A673 (cell line): ENCODE data around the gene NEUROD1. TPM values are rescaled to one million over a fixed set of nuclear protein-coding genes. Genes with fewer than 3 reads are reported as not detected.

Experiments
- BruUV-seq: library from RNA; stranded (reverse); fragments of 400-500 nt; replicated peaks from 2 replicates; lab custom pipeline; 2021; lab: Mats Ljungman, UMichigan
- CTCF ChIA-PET: fragments of 300-600 bp; sonication (Branson Sonifier 250); formaldehyde crosslinking; loops from one replicate; lab custom pipeline; 2022; ENCODE audit warnings: antibody characterized with exemption; lab: Charles Lee
- POLR2A ChIA-PET: fragments of 300-600 bp; sonication (Branson Sonifier 250); formaldehyde crosslinking; loops from one replicate; lab custom pipeline; 2022; ENCODE audit warnings: antibody characterized with exemption; ENCODE audit not compliant: low non-redundant PET; lab: Charles Lee
- DNase-seq: peaks from one replicate; pipeline ENCODE4 v3.0.0-alpha.2; 2015; ENCODE audit warnings: low spot score
- H3K27ac ChIP-seq: fragments of 200-600 bp; sonication (generic); 2 replicates; pipeline ENCODE4 v1.5.1; 2016; ENCODE audit warnings: mixed run types, low read depth, mild to moderate bottlenecking, mixed read lengths, antibody characterized with exemption, low read length; ENCODE audit not compliant: poor library complexity, severe bottlenecking
- H3K27me3 ChIP-seq: fragments of 200-600 bp; sonication (generic); replicated peaks from 2 replicates; pipeline ENCODE4 v1.6.1; 2017; ENCODE audit warnings: mixed run types, low read depth, mild to moderate bottlenecking, mixed read lengths, antibody characterized with exemption, low read length; ENCODE audit not compliant: insufficient read depth, poor library complexity
- H3K36me3 ChIP-seq: fragments of 200-600 bp; sonication (generic); 2 replicates; pipeline ENCODE4 v1.6.1; 2016; ENCODE audit warnings: mixed run types, mild to moderate bottlenecking, mixed read lengths, antibody characterized with exemption, low read length; ENCODE audit not compliant: insufficient read depth, poor library complexity, severe bottlenecking
- H3K4me1 ChIP-seq: fragments of 200-600 bp; sonication (generic); 2 replicates; pipeline ENCODE4 v1.6.1; 2017; ENCODE audit warnings: mixed run types, mild to moderate bottlenecking, mixed read lengths, antibody characterized with exemption, low read length; ENCODE audit not compliant: insufficient read depth, poor library complexity, severe bottlenecking
- H3K4me3 ChIP-seq: fragments of 200-600 bp; sonication (generic); 2 replicates; pipeline ENCODE4 v1.5.1; 2016; ENCODE audit warnings: low read depth, mixed run types, mild to moderate bottlenecking, mixed read lengths, low read length; ENCODE audit not compliant: poor library complexity, severe bottlenecking
- H3K9me3 ChIP-seq: fragments of 200-600 bp; sonication (generic); 2 replicates; pipeline ENCODE4 v1.6.1; 2016; ENCODE audit warnings: mixed run types, low read depth, mild to moderate bottlenecking, mixed read lengths, antibody characterized with exemption, low read length; ENCODE audit not compliant: poor library complexity, severe bottlenecking
- EZH2 ChIP-seq: fragments of 200-600 bp; sonication (generic); IDR thresholded peaks from 2 replicates; pipeline ENCODE4 v1.6.1; 2017; ENCODE audit warnings: borderline replicate concordance, low read depth, mild to moderate bottlenecking, mixed read lengths, antibody characterized with exemption, low read length; ENCODE audit not compliant: poor library complexity, severe bottlenecking
- intact Hi-C: fragments of 100-400 bp; cut with micrococcal nuclease; formaldehyde crosslinking; loops from one replicate; pipeline ENCODE4 v1.10.0; 2022; ENCODE audit not compliant: unreplicated experiment
- total RNA-seq: library from RNA; stranded (reverse); gene quantifications from 2 replicates; pipeline ENCODE4 v1.2.3, GENCODE V29; 2021
- TF ChIP-seq, protein P1 (sequence below): fragments of 300-800, 200-600 bp; sonication (generic); conservative IDR thresholded peaks from 2 replicates; pipeline ENCODE4 v1.5.1; 2017; ENCODE audit warnings: low read depth, mild to moderate bottlenecking, antibody characterized with exemption, low read length, moderate library complexity, mixed read lengths

NEUROD1 gene
- total RNA-seq, 1 experiment from 2014 or later = not detected

DNA sequence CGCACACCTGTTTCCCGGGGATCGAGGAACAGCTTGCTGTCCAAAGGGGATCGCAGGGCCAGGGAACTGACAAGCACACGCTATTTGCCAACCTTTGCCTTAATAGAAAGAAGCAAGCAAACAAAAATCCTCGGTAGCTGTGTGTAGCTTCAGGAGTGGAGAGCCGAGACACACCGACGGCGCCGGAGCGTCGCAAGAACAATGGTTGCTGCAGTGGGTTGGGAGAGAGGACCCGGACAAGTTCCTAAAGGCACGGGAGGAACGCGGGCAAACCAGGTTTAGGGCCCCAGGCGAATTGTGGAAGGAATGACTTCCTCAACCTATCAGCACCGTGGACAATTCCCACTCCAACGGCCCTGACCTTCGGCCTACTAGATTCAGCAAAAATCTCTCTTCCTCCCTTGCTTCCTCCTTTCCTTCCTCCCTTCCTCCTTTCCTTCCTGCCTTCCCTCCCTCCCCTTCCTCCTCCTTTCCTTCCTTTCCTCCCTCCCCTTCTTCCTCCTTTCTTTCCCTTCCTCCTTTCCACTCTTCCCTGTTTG, 4.9 kb upstream of the NEUROD1 start:
- POLR2A ChIA-PET = interaction anchor here (0.6 kb wide), 1 partner anchor 270 kb away, joined by 5 read pairs; no protein-coding TSS in a partner anchor
- Histone ChIP-seq H3K36me3 (no peaks in the 10 kb centered on the region), H3K27me3 (peaks cover 76% of the 10 kb centered on the region), H3K4me1 (peaks cover 11% of the 10 kb centered on the region), H3K27ac (no peak overlapping the region), H3K9me3 (no peaks in the 10 kb centered on the region), H3K4me3 (no peak overlapping the region)
- CTCF ChIA-PET = interaction anchor here (0.6 kb wide), 1 partner anchor 575 kb away, joined by 5 read pairs; no protein-coding TSS in a partner anchor
- TF ChIP-seq, protein P1, sequence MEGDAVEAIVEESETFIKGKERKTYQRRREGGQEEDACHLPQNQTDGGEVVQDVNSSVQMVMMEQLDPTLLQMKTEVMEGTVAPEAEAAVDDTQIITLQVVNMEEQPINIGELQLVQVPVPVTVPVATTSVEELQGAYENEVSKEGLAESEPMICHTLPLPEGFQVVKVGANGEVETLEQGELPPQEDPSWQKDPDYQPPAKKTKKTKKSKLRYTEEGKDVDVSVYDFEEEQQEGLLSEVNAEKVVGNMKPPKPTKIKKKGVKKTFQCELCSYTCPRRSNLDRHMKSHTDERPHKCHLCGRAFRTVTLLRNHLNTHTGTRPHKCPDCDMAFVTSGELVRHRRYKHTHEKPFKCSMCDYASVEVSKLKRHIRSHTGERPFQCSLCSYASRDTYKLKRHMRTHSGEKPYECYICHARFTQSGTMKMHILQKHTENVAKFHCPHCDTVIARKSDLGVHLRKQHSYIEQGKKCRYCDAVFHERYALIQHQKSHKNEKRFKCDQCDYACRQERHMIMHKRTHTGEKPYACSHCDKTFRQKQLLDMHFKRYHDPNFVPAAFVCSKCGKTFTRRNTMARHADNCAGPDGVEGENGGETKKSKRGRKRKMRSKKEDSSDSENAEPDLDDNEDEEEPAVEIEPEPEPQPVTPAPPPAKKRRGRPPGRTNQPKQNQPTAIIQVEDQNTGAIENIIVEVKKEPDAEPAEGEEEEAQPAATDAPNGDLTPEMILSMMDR = no peak
- no peak for TF ChIP-seq EZH2
- BruUV-seq = no TSS peak
- intact Hi-C loops = loop anchor here (10.0 kb wide), 2 partner anchors 110 to 580 kb away; no protein-coding TSS in a partner anchor
- no peak for DNase-seq

DNA sequence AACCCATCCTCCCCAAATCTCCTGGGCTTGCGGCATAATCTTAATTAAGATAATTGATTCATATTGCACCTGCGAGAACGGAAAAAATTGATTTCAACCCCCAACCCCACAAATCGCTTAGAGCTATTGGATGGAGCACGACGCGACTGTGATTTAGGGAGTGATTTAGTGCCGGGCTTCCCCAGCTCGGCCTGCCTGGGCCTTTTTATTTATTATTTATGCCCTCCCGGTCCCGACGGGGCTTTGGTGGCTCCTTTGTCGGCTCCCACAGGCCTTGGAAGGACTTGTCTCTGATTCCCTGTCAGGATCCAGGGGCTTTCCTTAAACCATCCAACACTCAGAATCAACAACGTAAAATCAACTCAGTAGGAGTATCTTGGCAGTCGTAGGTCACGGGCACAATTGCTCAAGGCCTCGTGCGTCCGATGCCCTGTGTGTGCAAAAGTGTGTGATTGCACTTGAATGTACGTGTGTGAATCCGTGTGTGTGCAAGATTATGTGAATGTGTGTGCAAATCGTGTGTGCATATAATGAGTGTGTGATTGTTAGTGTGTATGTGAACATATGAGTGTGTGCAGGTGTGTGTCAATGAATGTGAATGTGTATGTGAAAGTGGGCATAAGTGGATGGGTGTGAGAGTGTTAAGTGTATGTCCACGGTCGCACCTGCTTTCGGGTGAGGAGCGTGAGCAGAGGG, 4.3 kb upstream of the NEUROD1 start:
- no TSS peak for BruUV-seq
- no peak overlapping the region for H3K4me3 ChIP-seq
- H3K9me3 ChIP-seq = no peaks in the 10 kb centered on the region
- H3K4me1 ChIP-seq = peaks cover 11% of the 10 kb centered on the region
- ChIA-PET CTCF (no interaction called here), POLR2A (no interaction called here)
- no peak overlapping the region for H3K27ac ChIP-seq
- intact Hi-C loops = loop anchor here (10.0 kb wide), 2 partner anchors 110 to 580 kb away; no protein-coding TSS in a partner anchor
- peaks cover 81% of the 10 kb centered on the region for H3K27me3 ChIP-seq
- TF ChIP-seq EZH2 = no peak
- TF ChIP-seq, protein P1 = no peak
- H3K36me3 ChIP-seq = no peaks in the 10 kb centered on the region
- no peak for DNase-seq

DNA sequence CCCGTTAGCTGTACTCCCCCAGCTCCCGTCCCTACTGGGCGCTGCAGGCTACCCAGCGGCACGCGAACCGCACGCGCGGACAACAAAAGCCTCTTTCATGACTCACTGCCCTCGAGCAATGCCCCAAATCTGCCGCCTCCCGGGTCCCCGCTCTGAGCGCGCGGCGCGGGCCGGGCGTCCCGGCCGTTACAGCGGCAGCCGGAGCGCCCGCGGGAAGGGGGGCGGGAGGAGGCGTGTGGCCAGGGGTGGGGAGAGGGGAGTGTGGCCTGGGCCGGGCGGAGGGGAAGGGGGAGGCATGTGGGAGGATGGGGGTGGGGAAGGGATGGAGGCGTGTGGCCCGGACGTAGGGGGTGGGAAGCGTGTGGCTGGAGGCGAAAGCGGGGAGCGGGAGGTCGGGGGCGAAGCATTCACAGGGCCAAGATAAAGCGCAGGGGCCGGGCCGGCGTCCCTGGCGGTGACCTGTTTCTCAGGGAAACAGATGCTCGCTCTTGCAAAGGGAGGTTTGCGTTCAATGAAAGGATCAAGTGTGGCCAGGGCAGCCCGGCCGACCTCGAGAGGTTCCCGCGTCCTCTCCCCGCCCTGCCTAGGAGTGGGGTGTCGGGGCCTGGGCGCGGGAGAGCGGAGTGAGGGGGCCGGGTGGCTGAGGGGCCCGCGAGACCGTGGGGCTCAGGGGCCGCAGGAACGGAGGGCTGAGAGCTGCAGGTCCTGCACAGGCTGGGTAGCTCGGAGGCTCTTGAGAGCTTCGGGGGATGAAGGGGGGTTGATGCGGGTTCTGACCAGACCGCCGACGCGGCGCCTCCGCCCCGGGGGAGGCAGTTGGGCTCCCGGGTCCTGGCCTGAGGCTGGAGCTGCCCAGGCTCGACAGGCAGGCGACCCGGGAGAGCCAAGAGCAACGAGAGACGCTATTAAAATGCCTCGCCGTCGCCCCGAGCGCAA, 3.5 kb upstream of the NEUROD1 start:
- ChIA-PET CTCF (interaction anchor here (0.6 kb wide), 2 partner anchors 10 to 508 kb away, joined by 4 to 9 read pairs; no protein-coding TSS in a partner anchor), POLR2A (no interaction called here)
- peaks cover 84% of the 10 kb centered on the region for H3K27me3 ChIP-seq
- intact Hi-C loops = loop anchor here (10.0 kb wide), 2 partner anchors 109 to 579 kb away; no protein-coding TSS in a partner anchor
- peak; percentile 63 for DNase-seq
- no TSS peak for BruUV-seq
- TF ChIP-seq, protein P1 = no peak
- peak; percentile 91 for TF ChIP-seq EZH2
- H3K9me3 ChIP-seq = no peaks in the 10 kb centered on the region
- H3K27ac ChIP-seq = no peak overlapping the region
- no peaks in the 10 kb centered on the region for H3K36me3 ChIP-seq
- peak overlapping the region; percentile 21 for H3K4me3 ChIP-seq
- peaks cover 11% of the 10 kb centered on the region for H3K4me1 ChIP-seq
